GM18526 (cell line): ENCODE results near the gene ICOSLG.

ENCODE experiments used
- POLR2A ChIP-seq: IDR thresholded peaks from 3 replicates; pipeline ENCODE4 v1.6.1; 2011; ENCODE audit not compliant: insufficient read length; ENCODE audit errors: extremely low read depth

The ICOSLG gene

GRCh38 chr21:44272284-44272858 lies 31.6 kb upstream of the ICOSLG start:
- TF ChIP-seq POLR2A, result no peak

DNA sequence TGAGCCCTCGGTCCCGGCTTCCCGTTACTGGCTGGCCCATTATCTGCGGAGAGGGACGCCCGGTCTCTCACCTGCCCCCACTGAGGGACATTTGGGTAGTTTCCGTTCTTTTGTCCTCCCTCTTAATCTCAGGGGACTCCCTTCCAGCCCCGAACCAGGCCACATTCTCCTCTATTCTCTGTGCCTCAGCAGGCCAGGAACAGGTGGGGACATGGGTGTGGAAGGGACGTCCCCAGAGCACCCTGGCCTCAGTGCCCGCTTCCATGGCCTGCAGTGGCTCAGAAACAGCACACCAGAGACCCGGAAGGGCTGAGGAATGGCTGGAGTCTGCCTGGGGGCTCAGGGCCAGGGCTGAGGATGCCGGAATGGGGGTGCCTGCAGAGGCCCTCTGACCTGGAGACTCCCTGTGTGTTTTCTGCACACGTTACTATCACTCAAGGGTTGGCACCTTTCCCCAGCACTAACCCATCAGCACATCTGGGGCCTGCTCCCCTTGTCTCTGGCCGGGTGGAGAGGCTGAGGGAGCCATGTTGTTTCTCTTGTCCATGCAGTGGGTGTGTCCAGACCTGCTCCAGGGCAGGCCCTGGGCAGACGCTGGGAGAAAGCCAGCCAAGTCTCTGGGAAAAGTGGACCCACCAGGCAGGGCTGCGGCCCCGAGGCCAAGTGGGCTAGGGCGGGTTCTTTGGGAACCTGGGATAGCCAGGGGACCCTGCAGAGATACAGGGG lies 31.0 kb upstream of the ICOSLG start:
- TF ChIP-seq POLR2A, result no peak

DNA sequence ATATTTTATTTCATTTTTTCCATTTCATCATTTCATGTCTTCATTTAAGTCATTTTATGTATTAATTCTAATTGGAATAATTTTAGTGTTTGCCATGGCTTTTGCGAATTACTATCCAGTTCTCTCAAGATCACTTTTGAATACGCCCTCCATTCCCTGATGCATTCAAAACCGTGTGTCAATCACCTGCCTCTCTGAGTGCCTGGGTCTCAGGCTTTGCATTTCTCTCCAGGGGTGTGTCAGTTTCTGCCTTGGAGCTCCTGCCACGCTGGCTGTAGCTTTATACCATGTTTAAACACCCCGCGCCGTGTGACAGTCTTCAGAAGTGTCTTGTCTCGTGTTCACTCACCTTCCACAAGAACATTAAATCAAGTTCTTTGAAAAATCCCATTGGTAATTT lies 28.3 kb upstream of the ICOSLG start:
- TF ChIP-seq POLR2A, result no peak

- TF ChIP-seq POLR2A, result no peak
These were observed 27.0 kb upstream of the ICOSLG start for GRCh38 chr21:44267655-44268142.

DNA sequence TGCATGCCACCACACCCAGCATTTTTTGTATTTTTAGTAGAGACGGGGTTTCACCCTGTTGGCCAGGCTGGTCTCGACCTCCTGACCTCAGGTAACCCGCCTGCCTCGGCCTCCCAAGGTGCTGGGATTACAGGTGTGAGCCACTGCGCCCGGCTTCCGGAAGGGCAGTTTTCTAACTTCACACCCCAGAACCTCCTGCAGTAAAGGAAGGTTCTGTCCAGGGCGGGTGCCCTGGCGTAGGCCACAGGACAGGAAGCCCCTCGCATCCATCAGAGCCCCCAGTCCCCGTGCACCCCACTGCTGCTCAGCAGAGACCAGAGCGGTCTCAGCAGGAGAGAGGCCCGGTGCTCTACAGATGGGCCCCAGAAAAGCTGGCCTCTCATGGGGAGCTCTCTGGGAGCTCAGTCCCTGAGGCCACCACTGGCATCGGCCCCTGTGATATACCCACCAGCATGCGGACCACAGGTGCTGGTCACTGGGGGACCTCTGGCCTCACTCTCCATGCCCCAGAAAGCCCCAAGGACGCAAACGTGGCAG lies 25.1 kb upstream of the ICOSLG start:
- TF ChIP-seq POLR2A, result no peak

DNA sequence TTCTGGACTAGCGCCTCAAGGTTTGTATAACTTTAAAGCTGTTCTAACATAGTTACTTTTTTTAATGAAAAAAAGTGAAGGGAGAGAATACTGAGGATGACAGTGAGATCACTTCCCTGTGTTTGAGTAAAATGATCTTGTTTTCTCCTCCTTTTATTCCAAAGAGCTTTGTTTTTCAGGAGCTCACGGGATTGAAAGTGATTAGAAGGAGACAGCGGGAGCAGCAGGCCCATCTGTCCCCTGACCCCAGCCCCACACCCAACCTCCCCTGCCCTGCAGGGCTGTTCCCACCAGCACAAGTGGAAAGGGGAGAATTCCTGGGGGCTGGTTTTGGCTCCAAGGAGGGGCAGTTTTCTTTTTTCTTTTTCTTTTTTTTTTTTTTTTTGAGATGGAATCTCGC lies 23.0 kb upstream of the ICOSLG start:
- no peak for TF ChIP-seq POLR2A

DNA sequence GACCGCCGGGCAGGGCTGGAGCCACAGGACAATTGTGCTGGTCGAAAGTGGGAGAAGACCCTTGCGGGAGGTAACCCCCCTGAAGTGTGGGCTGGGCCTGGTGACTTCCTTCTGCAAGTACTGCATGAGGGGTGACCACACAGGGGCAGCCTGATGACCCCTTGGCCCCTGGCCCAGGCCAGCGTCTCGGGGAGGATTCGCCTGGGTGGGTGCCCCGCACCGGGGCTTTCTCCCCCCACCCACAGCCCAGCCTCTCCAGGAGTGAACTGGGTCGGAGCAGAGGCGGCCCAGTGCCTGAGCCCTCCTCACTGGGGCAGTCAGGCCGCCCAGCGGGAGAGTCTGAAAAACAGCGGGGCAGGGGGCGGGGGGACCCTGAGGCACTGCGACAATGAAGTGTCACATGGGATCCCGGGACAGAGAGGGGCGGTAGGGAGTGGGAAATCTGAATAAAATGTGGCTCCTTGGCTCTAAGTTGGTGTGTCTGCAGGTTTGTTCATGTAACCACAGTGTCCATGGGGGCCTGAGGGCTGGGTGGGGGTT lies 22.5 kb upstream of the ICOSLG start:
- no peak for TF ChIP-seq POLR2A

DNA sequence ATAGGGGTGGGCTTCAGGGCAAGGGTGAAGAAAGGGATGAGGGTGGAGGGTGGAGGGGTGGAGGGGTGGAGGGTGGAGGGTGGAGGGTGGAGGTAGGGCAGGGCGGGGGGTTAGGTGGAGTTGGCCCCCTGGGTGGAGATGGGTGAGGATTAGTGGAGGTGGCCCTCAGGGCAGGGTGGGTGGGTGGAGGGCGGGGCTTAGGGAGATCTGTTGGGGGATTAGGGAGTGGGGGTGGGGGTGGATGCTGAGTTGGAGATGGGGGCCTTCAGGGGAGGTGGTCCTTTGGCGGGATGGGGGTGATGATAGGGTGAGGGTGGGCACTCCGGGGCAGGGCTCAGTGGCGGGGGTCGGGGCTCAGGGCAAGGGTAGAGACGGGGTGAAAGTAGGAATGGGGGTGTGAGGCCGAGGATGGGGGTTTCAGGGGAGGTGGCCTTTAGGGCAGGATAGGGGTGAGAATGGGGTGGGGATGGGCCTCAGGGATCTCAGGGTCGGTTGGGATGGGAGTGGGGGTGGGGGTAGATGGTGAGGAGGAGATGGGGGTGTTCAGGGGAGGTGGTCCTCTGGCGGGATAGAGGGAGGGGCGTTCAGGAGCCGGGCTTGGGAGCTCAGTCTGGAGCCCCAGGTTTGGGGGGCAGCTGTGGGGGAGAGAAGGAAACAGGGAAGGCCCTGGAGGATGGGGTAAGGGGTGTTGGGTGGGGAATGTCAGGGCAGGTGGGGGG lies 21.8 kb upstream of the ICOSLG start:
- no peak for TF ChIP-seq POLR2A

- no peak for TF ChIP-seq POLR2A
These were observed 21.0 kb upstream of the ICOSLG start, which contains the start of gene DNMT3L for GRCh38 chr21:44261675-44262295. DNMT3L (minus strand) TSS chr21:44261897; CDS start chr21:44261259, 638 bp downstream.

- no peak for TF ChIP-seq POLR2A
These were observed 20.3 kb upstream of the ICOSLG start for GRCh38 chr21:44260791-44261631.

- no peak for TF ChIP-seq POLR2A
These were observed 19.3 kb upstream of the ICOSLG start for GRCh38 chr21:44260066-44260465.

DNA sequence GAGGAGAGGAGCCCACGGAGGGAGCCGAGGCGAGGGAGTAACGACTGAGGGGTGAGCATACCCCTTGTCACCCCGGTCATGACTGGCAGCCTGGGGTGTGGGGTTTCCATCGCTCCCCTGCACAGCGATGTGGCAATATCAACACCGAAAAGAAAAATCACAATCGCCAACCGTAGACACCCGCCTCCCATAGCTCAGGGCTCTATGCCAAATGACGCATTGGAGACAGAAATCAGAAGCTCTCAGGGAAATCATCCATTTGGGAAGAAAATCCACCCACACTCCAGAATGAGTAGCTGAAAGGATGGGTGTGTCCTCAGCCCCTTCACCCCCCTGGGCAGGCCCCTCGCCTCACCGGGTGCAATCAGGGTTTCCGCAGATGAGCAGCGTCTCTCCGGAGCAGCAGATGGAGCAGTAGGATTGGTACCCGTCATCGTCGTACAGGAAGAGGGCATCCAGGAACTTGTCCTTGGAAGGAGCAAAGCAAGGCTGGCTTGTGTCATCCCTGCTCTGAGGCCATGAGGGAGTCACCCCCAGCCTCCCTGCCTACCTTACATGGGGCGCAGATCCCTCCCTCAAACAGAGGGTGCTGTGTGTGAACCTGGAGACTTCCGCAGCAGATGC lies 18.5 kb upstream of the ICOSLG start:
- TF ChIP-seq POLR2A, result no peak

GRCh38 chr21:44258056-44258725 lies 17.4 kb upstream of the ICOSLG start:
- TF ChIP-seq POLR2A, result no peak
